SK-N-DZ (cell line): Measurements from ENCODE around the gene GSAP.

ENCODE experiments used
- DNase-seq: peaks from one replicate; pipeline ENCODE4 v3.0.0-alpha.2; 2015; ENCODE audit warnings: low spot score

GSAP gene

GRCh38 chr7:77409005-77409738 lies 7.0 kb downstream of the GSAP start:
- DNase-seq: no peak

- DNase-seq: no peak
Measured at GRCh38 chr7:77407906-77408305, 8.2 kb downstream of the GSAP start.

GRCh38 chr7:77406421-77406820 lies 9.7 kb downstream of the GSAP start:
- no peak for DNase-seq

GRCh38 chr7:77404641-77405040 lies 11.5 kb downstream of the GSAP start:
- no peak for DNase-seq

- no peak for DNase-seq
Measured at GRCh38 chr7:77403957-77404356, 12.2 kb downstream of the GSAP start.

GRCh38 chr7:77402818-77403217 lies 13.3 kb downstream of the GSAP start:
- DNase-seq: no peak

- DNase-seq: no peak
Measured at GRCh38 chr7:77401002-77401401, 15.1 kb downstream of the GSAP start.

- DNase-seq: no peak
Measured at GRCh38 chr7:77399816-77400215, 16.3 kb downstream of the GSAP start.

GRCh38 chr7:77396894-77397547 lies 19.1 kb downstream of the GSAP start:
- no peak for DNase-seq

- DNase-seq: no peak
Measured at GRCh38 chr7:77395626-77396025, 20.5 kb downstream of the GSAP start.

GRCh38 chr7:77393954-77394353 lies 22.2 kb downstream of the GSAP start:
- no peak for DNase-seq

- DNase-seq: no peak
Measured at GRCh38 chr7:77393261-77393660, 22.9 kb downstream of the GSAP start.

GRCh38 chr7:77391230-77391629 lies 24.9 kb downstream of the GSAP start:
- DNase-seq: no peak

GRCh38 chr7:77388055-77388641 lies 28.0 kb downstream of the GSAP start:
- DNase-seq: no peak

GRCh38 chr7:77386165-77386822 lies 29.9 kb downstream of the GSAP start:
- no peak for DNase-seq

GRCh38 chr7:77383333-77383740 lies 32.8 kb downstream of the GSAP start:
- DNase-seq: no peak

GRCh38 chr7:77382532-77382931 lies 33.6 kb downstream of the GSAP start:
- DNase-seq: no peak

- no peak for DNase-seq
Measured at GRCh38 chr7:77378584-77378983, 37.6 kb downstream of the GSAP start.

GRCh38 chr7:77370606-77371005 lies 45.5 kb downstream of the GSAP start:
- DNase-seq: no peak

GRCh38 chr7:77368974-77369373 lies 47.2 kb downstream of the GSAP start:
- no peak for DNase-seq

- no peak for DNase-seq
Measured at GRCh38 chr7:77367976-77368375, 48.2 kb downstream of the GSAP start.

GRCh38 chr7:77362905-77363304 lies 53.2 kb downstream of the GSAP start:
- no peak for DNase-seq
